Sigmoid colon (tissue), 7 donors: ENCODE results near the gene NOTUM. TPM values are rescaled to one million over a fixed set of nuclear protein-coding genes. Genes with fewer than 3 reads are reported as not detected.

ENCODE experiments used
- DNase-seq: peaks from one replicate; pipeline ENCODE4 v3.0.0-alpha.2; 2019
- H3K27ac ChIP-seq, 4 donors: fragments of 200-600 bp; sonication (generic); one replicate each; pipeline ENCODE4 v1.5.1; 2016 to 2019; ENCODE audit warnings: mild to moderate bottlenecking in 1 of 4
- H3K27me3 ChIP-seq, 3 donors: fragments of 200-600 bp; sonication (generic); one replicate each; pipeline ENCODE4 v1.5.1; 2019; ENCODE audit warnings: mild to moderate bottlenecking in 1 of 3
- H3K36me3 ChIP-seq, 4 donors: fragments of 200-600 bp; sonication (generic); one replicate each; pipeline ENCODE4 v1.5.1; 2016 to 2019
- H3K4me1 ChIP-seq, 4 donors: fragments of 200-600 bp; sonication (generic); one replicate each; pipeline ENCODE4 v1.5.1; 2017 to 2019
- H3K4me3 ChIP-seq, 4 donors: fragments of 200-600 bp; sonication (generic); one replicate each; pipeline ENCODE4 v1.5.1; 2017 to 2019; ENCODE audit warnings: mild to moderate bottlenecking in 2 of 4, moderate library complexity in 1 of 4
- H3K9me3 ChIP-seq, 4 donors: fragments of 200-600 bp in 3 of 4; sonication (generic) in 3 of 4; one replicate each; pipeline versions ENCODE4 v1.5.1 to v1.6.1; 2013 to 2019
- EP300 ChIP-seq, 4 donors: sonication (generic); formaldehyde crosslinking; IDR thresholded peaks; one replicate each; pipeline ENCODE4 v1.6.1; 2017; ENCODE audit warnings: antibody characterized with exemption in 4 of 4
- POLR2A ChIP-seq, 2 donors: fragments of 450-650 bp; IDR thresholded peaks; one replicate each; pipeline ENCODE4 v1.6.1; 2016; ENCODE audit warnings: antibody characterized with exemption in 2 of 2, mild to moderate bottlenecking in 2 of 2, moderate library complexity in 2 of 2
- POLR2AphosphoS5 ChIP-seq, 4 donors: sonication (generic); formaldehyde crosslinking; IDR thresholded peaks; one replicate each; pipeline ENCODE4 v1.6.1; 2017; ENCODE audit warnings: antibody characterized with exemption in 4 of 4
- WGBS, 2 donors: extraction: QIAGEN DNeasy Blood & Tissue Kit; methylation state at CpG; one replicate each; pipeline ENCODE4 v1.1.7; 2013; 5-methylcytosine and 5-hydroxymethylcytosine counted together
- intact Hi-C: fragments of 100-400 bp; cut with DNase I; formaldehyde crosslinking; loops from one replicate; pipeline ENCODE4 v1.15.1; 2023
- polyA plus RNA-seq, 3 donors: library from polyadenylated mRNA; stranded (reverse); fragments of 200-250 nt; gene quantifications; one replicate each; pipeline ENCODE4 v1.2.3, GENCODE V29; 2013
- total RNA-seq, 4 donors: library from RNA; depleted of rRNA; stranded (reverse); fragments of >200 nt; gene quantifications; one replicate each; pipeline ENCODE4 v1.1.0, GENCODE V29; 2016
- TF ChIP-seq, protein P1 (sequence below), 4 experiments: fragments of 450-650 bp in 3 of 4; fragments of 200-600 bp in 1 of 4; IDR thresholded peaks; one replicate each; pipeline ENCODE4 v1.5.1; 2016 to 2019; ENCODE audit warnings: antibody characterized with exemption in 4 of 4, mild to moderate bottlenecking in 3 of 4, moderate library complexity in 2 of 4
- donor health status: healthy with polysubstance abuse.
- donor health status: Bipolar disorder and iron deficiency.
- donor health status: healthy.

Gene NOTUM
- total and polyA plus RNA-seq, 7 donors, result 0.22 TPM; not detected in 6

DNA sequence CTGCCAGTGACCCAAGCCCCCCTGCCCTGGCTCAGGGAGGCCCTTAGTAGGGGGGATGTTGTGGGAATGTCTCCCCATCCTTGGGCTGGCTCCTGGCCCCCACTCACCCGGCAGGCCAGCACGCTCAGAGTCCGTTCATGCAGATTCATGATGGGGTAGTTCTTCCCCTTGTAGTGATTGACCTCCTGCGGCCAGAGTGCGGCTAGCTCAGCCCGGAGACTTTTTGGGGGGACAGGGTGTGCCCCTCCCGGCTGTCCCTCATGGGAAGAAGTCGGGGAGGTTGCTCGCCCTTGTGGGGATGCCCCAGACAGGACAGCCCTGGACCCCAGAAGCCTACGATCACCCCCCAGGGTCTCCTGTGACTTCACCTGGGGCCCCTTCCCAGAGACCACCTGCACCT lies 55.0 kb downstream of the NOTUM start:
- 96 to 97% methylated on average over 10 of the region's 10 CpGs for WGBS, 2 donors
- peaks cover 0 to 24% (median 23%) of the 10 kb centered on the region in 4 donors for H3K4me1 ChIP-seq

DNA sequence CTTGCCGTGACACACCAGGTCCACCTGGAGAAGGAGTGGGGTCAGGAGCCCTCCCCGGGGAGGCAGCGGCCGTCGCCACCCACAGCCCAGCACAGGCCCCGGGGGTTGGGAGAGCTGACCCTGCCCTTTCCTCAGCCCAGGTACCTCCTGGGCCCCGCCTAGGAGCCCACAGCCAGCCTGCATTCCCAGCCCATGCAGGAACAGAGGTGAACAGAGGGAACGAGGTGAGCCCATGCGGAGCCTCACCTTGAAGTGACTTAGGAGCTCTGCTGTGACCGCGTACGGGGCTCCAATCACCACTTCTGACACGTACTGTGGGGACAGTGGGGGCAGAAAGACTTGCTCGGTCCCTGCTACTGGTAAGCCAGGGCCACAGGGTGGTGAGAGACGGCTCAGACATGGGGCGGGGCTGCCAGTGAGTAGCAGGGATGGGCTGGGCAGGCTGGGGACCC lies 55.5 kb downstream of the NOTUM start:
- no peak for DNase-seq
- H3K27ac ChIP-seq, result no peak overlapping the region
- intact Hi-C loops, result no loop called here
- H3K27me3 ChIP-seq, result peaks cover 4 to 27% (median 23%) of the 10 kb centered on the region in 3 donors
- peaks cover 0 to 20% (median 19%) of the 10 kb centered on the region in 4 donors for H3K4me1 ChIP-seq
- H3K9me3 ChIP-seq, result no peaks in the 10 kb centered on the region
- H3K36me3 ChIP-seq, result peaks cover 0 to 15% (median 2%) of the 10 kb centered on the region in 4 donors
- TF ChIP-seq POLR2AphosphoS5 (IDR thresholded peaks at IDR 0.05) (no peak), EP300 (IDR thresholded peaks at IDR 0.05) (no peak), POLR2A (IDR thresholded peaks at IDR 0.05) (no peak)
- TF ChIP-seq, protein P1, sequence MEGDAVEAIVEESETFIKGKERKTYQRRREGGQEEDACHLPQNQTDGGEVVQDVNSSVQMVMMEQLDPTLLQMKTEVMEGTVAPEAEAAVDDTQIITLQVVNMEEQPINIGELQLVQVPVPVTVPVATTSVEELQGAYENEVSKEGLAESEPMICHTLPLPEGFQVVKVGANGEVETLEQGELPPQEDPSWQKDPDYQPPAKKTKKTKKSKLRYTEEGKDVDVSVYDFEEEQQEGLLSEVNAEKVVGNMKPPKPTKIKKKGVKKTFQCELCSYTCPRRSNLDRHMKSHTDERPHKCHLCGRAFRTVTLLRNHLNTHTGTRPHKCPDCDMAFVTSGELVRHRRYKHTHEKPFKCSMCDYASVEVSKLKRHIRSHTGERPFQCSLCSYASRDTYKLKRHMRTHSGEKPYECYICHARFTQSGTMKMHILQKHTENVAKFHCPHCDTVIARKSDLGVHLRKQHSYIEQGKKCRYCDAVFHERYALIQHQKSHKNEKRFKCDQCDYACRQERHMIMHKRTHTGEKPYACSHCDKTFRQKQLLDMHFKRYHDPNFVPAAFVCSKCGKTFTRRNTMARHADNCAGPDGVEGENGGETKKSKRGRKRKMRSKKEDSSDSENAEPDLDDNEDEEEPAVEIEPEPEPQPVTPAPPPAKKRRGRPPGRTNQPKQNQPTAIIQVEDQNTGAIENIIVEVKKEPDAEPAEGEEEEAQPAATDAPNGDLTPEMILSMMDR (IDR thresholded peaks at IDR 0.05), result no peak
- 93 to 95% methylated on average over 16 of the region's 16 CpGs for WGBS, 2 donors
- H3K4me3 ChIP-seq, result no peak overlapping the region

More for the DNA sequence above, 55.0 kb downstream of the NOTUM start:
- TF ChIP-seq, protein P1 (IDR thresholded peaks at IDR 0.05), result no peak
- TF ChIP-seq POLR2AphosphoS5 (IDR thresholded peaks at IDR 0.05) (no peak), EP300 (IDR thresholded peaks at IDR 0.05) (no peak), POLR2A (IDR thresholded peaks at IDR 0.05) (no peak)
- DNase-seq, result no peak
- no peak overlapping the region for H3K27ac ChIP-seq
- no peak overlapping the region for H3K4me3 ChIP-seq
- intact Hi-C loops, result no loop called here
- peaks cover 0 to 12% (median 2%) of the 10 kb centered on the region in 4 donors for H3K36me3 ChIP-seq
- no peaks in the 10 kb centered on the region for H3K9me3 ChIP-seq
- H3K27me3 ChIP-seq, result peaks cover 4 to 26% (median 23%) of the 10 kb centered on the region in 3 donors

DNA sequence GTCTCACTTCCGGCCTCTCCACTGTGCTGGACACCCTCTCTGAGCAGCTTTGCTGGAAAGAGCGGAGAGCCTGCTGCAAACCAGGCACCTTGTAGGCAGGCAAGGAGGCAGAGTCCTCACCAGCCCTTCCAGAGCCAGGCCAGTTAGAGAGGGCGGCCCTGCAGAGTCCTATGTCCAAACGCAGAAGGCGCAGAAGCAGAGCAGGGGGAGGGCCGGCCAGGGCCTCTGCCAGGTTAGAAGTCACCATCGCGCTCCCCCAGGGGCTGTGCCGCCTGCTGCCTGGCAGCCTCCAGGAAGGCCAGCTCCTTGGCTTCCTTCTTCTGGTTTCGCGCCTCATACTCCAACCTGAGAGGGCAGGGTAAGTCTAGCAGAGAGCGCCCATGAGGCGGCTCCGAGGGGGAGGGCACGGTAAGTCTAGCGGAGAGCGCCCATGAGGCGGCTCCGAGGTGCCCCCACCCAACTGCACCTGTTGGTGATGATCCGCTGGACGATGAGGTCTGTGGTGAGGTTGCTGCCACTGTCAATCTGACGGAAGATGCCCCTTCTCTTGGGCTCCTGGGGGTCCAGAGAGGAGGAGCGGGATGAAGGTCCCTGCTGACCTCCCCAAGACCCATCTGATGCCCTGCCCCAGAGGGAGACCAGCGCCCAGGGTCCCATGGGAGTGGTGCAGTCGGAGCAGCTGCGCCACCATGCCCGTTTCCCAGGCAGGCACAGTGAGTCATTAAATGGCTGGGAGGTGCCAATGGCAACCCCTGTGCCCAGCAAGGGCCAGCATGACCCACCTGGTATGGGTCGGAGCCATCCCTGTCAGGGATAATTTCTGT lies 56.2 kb downstream of the NOTUM start:
- Histone ChIP-seq H3K4me1 (peaks cover 0 to 15% (median 14%) of the 10 kb centered on the region in 4 donors), H3K36me3 (peaks cover 0 to 21% (median 5%) of the 10 kb centered on the region in 4 donors), H3K27ac (no peak overlapping the region), H3K9me3 (no peaks in the 10 kb centered on the region), H3K4me3 (no peak overlapping the region), H3K27me3 (peaks cover 4 to 27% (median 23%) of the 10 kb centered on the region in 3 donors)
- 91% methylated on average over 28 of the region's 28 CpGs for WGBS, 2 donors
- no peak for TF ChIP-seq EP300 (IDR thresholded peaks at IDR 0.05)
- TF ChIP-seq POLR2A (IDR thresholded peaks at IDR 0.05), result no peak
- TF ChIP-seq, protein P1 (IDR thresholded peaks at IDR 0.05), result no peak
- no peak for TF ChIP-seq POLR2AphosphoS5 (IDR thresholded peaks at IDR 0.05)
- DNase-seq, result no peak
- intact Hi-C loops, result no loop called here

DNA sequence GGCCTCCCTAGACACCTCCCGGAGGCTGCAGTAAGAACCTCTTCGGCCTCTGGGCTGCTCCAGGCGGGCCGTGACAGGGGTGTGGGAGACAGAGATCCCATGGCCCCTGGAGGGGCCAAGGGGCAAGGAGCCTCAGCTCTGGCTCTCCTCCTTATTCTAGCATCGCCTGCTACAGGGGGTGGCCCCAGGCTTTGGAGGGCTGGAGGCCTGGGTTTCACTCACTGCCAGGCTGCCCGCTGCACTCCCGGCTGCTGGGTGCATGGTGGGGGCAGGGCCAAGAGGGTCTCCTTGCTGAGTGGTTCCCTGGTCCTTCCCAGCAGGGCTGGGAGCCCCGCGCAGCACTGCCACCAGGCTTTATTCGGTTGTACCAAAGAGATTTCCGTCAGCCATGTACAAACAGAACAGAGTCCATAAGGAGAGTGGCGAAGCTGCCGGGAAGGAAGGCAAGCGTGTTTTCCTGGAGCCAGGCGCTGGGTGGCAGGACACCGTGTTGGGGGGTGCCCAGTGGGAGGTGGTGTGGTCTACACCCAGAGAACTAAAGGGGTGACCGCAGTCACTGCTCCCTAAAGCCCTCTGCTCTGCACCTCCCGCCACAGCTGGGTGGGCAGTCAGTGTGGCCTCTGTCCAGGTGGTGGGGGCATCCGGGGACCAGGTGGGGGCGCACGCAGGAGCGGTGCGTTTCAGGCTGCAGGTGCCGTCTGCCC lies 56.9 kb downstream of the NOTUM start:
- intact Hi-C loops, result no loop called here
- Histone ChIP-seq H3K4me3 (no peak overlapping the region), H3K9me3 (no peaks in the 10 kb centered on the region), H3K4me1 (peaks cover 0 to 15% (median 14%) of the 10 kb centered on the region in 4 donors), H3K36me3 (peaks cover 0 to 29% (median 13%) of the 10 kb centered on the region in 4 donors), H3K27ac (no peak overlapping the region), H3K27me3 (peaks cover 4 to 27% (median 23%) of the 10 kb centered on the region in 3 donors)
- 95% methylated on average over 24 of the region's 24 CpGs for WGBS, 2 donors
- no peak for TF ChIP-seq POLR2AphosphoS5 (IDR thresholded peaks at IDR 0.05)
- TF ChIP-seq POLR2A (IDR thresholded peaks at IDR 0.05), result no peak
- TF ChIP-seq, protein P1 (IDR thresholded peaks at IDR 0.05), result no peak
- TF ChIP-seq EP300 (IDR thresholded peaks at IDR 0.05), result no peak
- DNase-seq, result no peak
